ENCODE data around the gene MAGI2. TPM values are rescaled to one million over a fixed set of nuclear protein-coding genes. Genes with fewer than 3 reads are reported as not detected.
"Not testable (repeated sequence)": the region's sequence is repeated elsewhere in the genome, so short reads cannot be mapped to it uniquely, and the experiment has no call there.

MAGI2 gene
- total RNA-seq, 2 donors from 2014 or later: 10.3 to 19.2 TPM

- Mint-ChIP-seq H3K36me3 (ENCODE audit: low read depth) (no peaks in the 10 kb centered on the region), H3K4me3 (no peak overlapping the region), H3K9me3 (peaks cover 12% of the 10 kb centered on the region), H3K4me1 (no peaks in the 10 kb centered on the region), H3K27me3 (ENCODE audit: insufficient read depth) (no peaks in the 10 kb centered on the region), H3K27ac (no peak overlapping the region)
- no peak for TF ChIP-seq CTCF (conservative IDR thresholded peaks at IDR 0.05)
- H3K27ac ChIP-seq (ENCODE audit: low read depth, low read length): no peak overlapping the region
- no peaks in the 10 kb centered on the region for H3K27me3 ChIP-seq (ENCODE audit: control insufficient read depth, insufficient read depth, low read length, poor library complexity, severe bottlenecking)
- H3K4me3 ChIP-seq (ENCODE audit: low read length): no peak overlapping the region
- no peak for DNase-seq
- H3K36me3 ChIP-seq (ENCODE audit: control insufficient read depth, insufficient read depth, low read length): no peaks in the 10 kb centered on the region
- H3K4me1 ChIP-seq (ENCODE audit: control insufficient read depth, insufficient read depth, low read length): peaks cover 3% of the 10 kb centered on the region
- H3K9me3 ChIP-seq (ENCODE audit: control insufficient read depth, low read length): peaks cover 7% of the 10 kb centered on the region
- no peak overlapping the region for H3K9ac ChIP-seq (ENCODE audit: extremely low read depth, low read length, poor library complexity, severe bottlenecking)
- 90 to 100% methylated on average over 2 of the region's 2 CpGs for WGBS, 2 experiments (ENCODE audit: insufficient coverage in 1 of 2, insufficient read length in 1 of 2)
Observed at GRCh38 chr7:78296046-78296597, 1157.3 kb downstream of the MAGI2 start.

GRCh38 chr7:78289471-78289870 is 1164.0 kb downstream of the MAGI2 start:
- not testable (repeated sequence) for DNase-seq; H3K27ac ChIP-seq (ENCODE audit: low read depth, low read length); H3K4me3 Mint-ChIP-seq; H3K27me3 ChIP-seq (ENCODE audit: control insufficient read depth, insufficient read depth, low read length, poor library complexity, severe bottlenecking); H3K27me3 Mint-ChIP-seq (ENCODE audit: insufficient read depth); H3K9ac ChIP-seq (ENCODE audit: extremely low read depth, low read length, poor library complexity, severe bottlenecking); H3K9me3 Mint-ChIP-seq; H3K27ac Mint-ChIP-seq; H3K4me1 ChIP-seq (ENCODE audit: control insufficient read depth, insufficient read depth, low read length); H3K4me3 ChIP-seq (ENCODE audit: low read length); H3K36me3 Mint-ChIP-seq (ENCODE audit: low read depth); H3K36me3 ChIP-seq (ENCODE audit: control insufficient read depth, insufficient read depth, low read length); H3K9me3 ChIP-seq (ENCODE audit: control insufficient read depth, low read length); H3K4me1 Mint-ChIP-seq
- WGBS, 2 experiments (ENCODE audit: insufficient coverage in 1 of 2, insufficient read length in 1 of 2): 100% methylated on average over 1 of the region's 3 CpGs; no CpG with 5 or more reads in 1 of the 2 experiments

- no peaks in the 10 kb centered on the region for H3K9me3 Mint-ChIP-seq
- 44 to 56% methylated on average over 2 to 3 of the region's 4 CpGs for WGBS, 2 experiments (ENCODE audit: insufficient coverage in 1 of 2, insufficient read length in 1 of 2)
- Histone ChIP-seq H3K4me3 (ENCODE audit: low read length) (no peak overlapping the region), H3K9me3 (ENCODE audit: control insufficient read depth, low read length) (no peaks in the 10 kb centered on the region), H3K36me3 (ENCODE audit: control insufficient read depth, insufficient read depth, low read length) (no peaks in the 10 kb centered on the region), H3K27ac (ENCODE audit: low read depth, low read length) (no peak overlapping the region), H3K9ac (ENCODE audit: extremely low read depth, low read length, poor library complexity, severe bottlenecking) (no peak overlapping the region), H3K27me3 (ENCODE audit: control insufficient read depth, insufficient read depth, low read length, poor library complexity, severe bottlenecking) (no peaks in the 10 kb centered on the region), H3K4me1 (ENCODE audit: control insufficient read depth, insufficient read depth, low read length) (no peaks in the 10 kb centered on the region)
- no peak overlapping the region for H3K4me3 Mint-ChIP-seq
- H3K36me3 Mint-ChIP-seq (ENCODE audit: low read depth): no peaks in the 10 kb centered on the region
- H3K27ac Mint-ChIP-seq: no peak overlapping the region
- no peaks in the 10 kb centered on the region for H3K27me3 Mint-ChIP-seq (ENCODE audit: insufficient read depth)
- no peak for DNase-seq
- TF ChIP-seq CTCF (conservative IDR thresholded peaks at IDR 0.05): no peak
- no peaks in the 10 kb centered on the region for H3K4me1 Mint-ChIP-seq
Observed at GRCh38 chr7:78284945-78285344, 1168.5 kb downstream of the MAGI2 start.

GRCh38 chr7:78280276-78280675 is 1173.2 kb downstream of the MAGI2 start:
- Mint-ChIP-seq H3K9me3 (no peaks in the 10 kb centered on the region), H3K4me3 (no peak overlapping the region), H3K27me3 (ENCODE audit: insufficient read depth) (no peaks in the 10 kb centered on the region), H3K4me1 (no peaks in the 10 kb centered on the region), H3K36me3 (ENCODE audit: low read depth) (no peaks in the 10 kb centered on the region), H3K27ac (no peak overlapping the region)
- DNase-seq: no peak
- H3K27ac ChIP-seq (ENCODE audit: low read depth, low read length): no peak overlapping the region
- H3K27me3 ChIP-seq (ENCODE audit: control insufficient read depth, insufficient read depth, low read length, poor library complexity, severe bottlenecking): no peaks in the 10 kb centered on the region
- WGBS, 2 experiments (ENCODE audit: insufficient coverage in 1 of 2, insufficient read length in 1 of 2): 95% methylated on average over 2 of the region's 2 CpGs; no CpG with 5 or more reads in 1 of the 2 experiments
- H3K9me3 ChIP-seq (ENCODE audit: control insufficient read depth, low read length): no peaks in the 10 kb centered on the region
- TF ChIP-seq CTCF (conservative IDR thresholded peaks at IDR 0.05): no peak
- H3K4me1 ChIP-seq (ENCODE audit: control insufficient read depth, insufficient read depth, low read length): no peaks in the 10 kb centered on the region
- H3K36me3 ChIP-seq (ENCODE audit: control insufficient read depth, insufficient read depth, low read length): no peaks in the 10 kb centered on the region
- no peak overlapping the region for H3K4me3 ChIP-seq (ENCODE audit: low read length)
- H3K9ac ChIP-seq (ENCODE audit: extremely low read depth, low read length, poor library complexity, severe bottlenecking): no peak overlapping the region
